Adrenal gland (tissue), 12 donors: ENCODE results near the gene TSPAN9. TPM values are rescaled to one million over a fixed set of nuclear protein-coding genes. Genes with fewer than 3 reads are reported as not detected.
A peak's percentile ranks its signal among the peaks of the same experiment; 100 is the strongest.

Source experiments
- DNase-seq, 7 donors: peaks; one replicate each; pipeline ENCODE4 v3.0.0-alpha.2; 2019 to 2020
- H3K27ac ChIP-seq, 5 donors: fragments of 200-600 bp; sonication (generic) in 4 of 5; 1 replicate in 3 of 5; 2 replicates in 2 of 5; pipeline versions ENCODE4 v1.5.1 to v1.8.0; 2016 to 2020; ENCODE audit warnings: mild to moderate bottlenecking in 1 of 5
- H3K27me3 ChIP-seq: fragments of 200-600 bp; 2 replicates; pipeline ENCODE4 v1.8.0; 2021
- H3K36me3 ChIP-seq, 2 donors: fragments of 200-600 bp; replicated peaks in 1 of 2; 1 replicate in 1 of 2; 2 replicates in 1 of 2; pipeline versions ENCODE4 v1.5.1 to v1.8.0; 2018 to 2022
- H3K4me1 ChIP-seq, 2 donors: fragments of 200-600 bp; replicated peaks in 1 of 2; 1 replicate in 1 of 2; 2 replicates in 1 of 2; pipeline versions ENCODE4 v1.5.1 to v1.8.0; 2018 to 2021
- H3K4me3 ChIP-seq, 4 donors: fragments of 200-600 bp; sonication (generic) in 3 of 4; one replicate each; pipeline ENCODE4 v1.5.1; 2016 to 2018
- H3K9me3 ChIP-seq, 3 donors: fragments of 200-600 bp; sonication (generic) in 1 of 3; replicated peaks in 1 of 3; 1 replicate in 2 of 3; 2 replicates in 1 of 3; pipeline versions ENCODE4 v1.5.1 to v1.8.0; 2016 to 2021
- CTCF ChIP-seq, 6 experiments: fragments of 450-650 bp in 4 of 6; fragments of 200-600 bp in 2 of 6; sonication (generic) in 1 of 6; IDR thresholded peaks; 1 replicate in 5 of 6; 2 replicates in 1 of 6; pipeline versions ENCODE4 v1.5.1 to v1.8.0; 2016 to 2021; ENCODE audit warnings: antibody characterized with exemption in 6 of 6, mild to moderate bottlenecking in 2 of 6, moderate library complexity in 1 of 6
- POLR2A ChIP-seq, 2 donors: fragments of 450-650 bp; IDR thresholded peaks; one replicate each; pipeline ENCODE4 v1.6.1; 2017; ENCODE audit warnings: antibody characterized with exemption in 2 of 2, mild to moderate bottlenecking in 2 of 2, moderate library complexity in 1 of 2
- WGBS, 4 donors: extraction: QIAGEN DNeasy Blood & Tissue Kit in 2 of 4; methylation state at CpG; one replicate each; pipeline versions ENCODE4 v1.1.5 to v1.1.7; 2013 to 2017; 5-methylcytosine and 5-hydroxymethylcytosine counted together
- intact Hi-C, 2 donors: fragments of 100-400 bp; cut with DNase I; formaldehyde crosslinking; loops; one replicate each; pipeline versions ENCODE4 v1.14.1 to v1.15.0; 2022 to 2023
- polyA plus RNA-seq, 3 donors: library from polyadenylated mRNA; stranded (reverse); fragments of 200-250 nt in 2 of 3; fragments of 350-450 nt in 1 of 3; fragmentation: Illumina TruSeq in 1 of 3; extraction: RNeasy Lipid Tissue Mini Kit (QIAGEN cat#74804) in 1 of 3; gene quantifications; one replicate each; pipeline ENCODE4 v1.2.3, GENCODE V29; 2013 to 2014
- total RNA-seq, 9 donors: library from RNA; depleted of rRNA in 4 of 9; stranded (reverse); fragments of >200 nt in 4 of 9; fragments of 120-200 nt in 1 of 9; fragmentation: NEBNext Ultra II Directional in 1 of 9; extraction: Animal tissue kit (Norgen Biotek cat#: 25700) in 1 of 9; gene quantifications; one replicate each; pipeline versions ENCODE4 v1.1.0 to v1.2.4, GENCODE V29; 2013 to 2023
- donor health status: healthy with polysubstance abuse.
- donor health status: Bipolar disorder and iron deficiency.
- donor health status: DM: yes; HTN: yes; CAD: no.
- donor health status: DM: no; HTN: no; CAD: no.
- donor health status: DM: no; HTN: no; CAD: no.
- donor health status: DM: yes; HTN: yes; CAD: no.

The TSPAN9 gene
- total and polyA plus RNA-seq, 12 donors: 12.4 to 31.4 (median 22.4) TPM

GRCh38 chr12:3313675-3314663 lies 236.8 kb downstream of the TSPAN9 start:
- WGBS, 4 donors: 46 to 65% (median 52%) methylated on average over 9 to 13 of the region's 13 CpGs
- TF ChIP-seq POLR2A (IDR thresholded peaks at IDR 0.05): no peak
- peak in 4 of 6 experiments; percentile 12 to 29 (median 27) for TF ChIP-seq CTCF (IDR thresholded peaks at IDR 0.05)
- Histone ChIP-seq H3K4me1 (no peaks in the 10 kb centered on the region), H3K4me3 (no peak overlapping the region), H3K27me3 (no peaks in the 10 kb centered on the region), H3K9me3 (no peaks in the 10 kb centered on the region), H3K27ac (no peak overlapping the region), H3K36me3 (no peaks in the 10 kb centered on the region)
- peak in 2 of 7 donors; percentile 16 to 28 for DNase-seq
- intact Hi-C loops: no loop called here

GRCh38 chr12:3315201-3315661 lies 238.1 kb downstream of the TSPAN9 start:
- Histone ChIP-seq H3K4me1 (no peaks in the 10 kb centered on the region), H3K27me3 (no peaks in the 10 kb centered on the region), H3K27ac (no peak overlapping the region), H3K36me3 (no peaks in the 10 kb centered on the region), H3K4me3 (no peak overlapping the region), H3K9me3 (no peaks in the 10 kb centered on the region)
- 25 to 47% (median 31%) methylated on average over 11 of the region's 11 CpGs for WGBS, 4 donors
- DNase-seq: peak in 2 of 7 donors; percentile 42 to 63
- no peak for TF ChIP-seq POLR2A (IDR thresholded peaks at IDR 0.05)
- TF ChIP-seq CTCF (IDR thresholded peaks at IDR 0.05): no peak
- intact Hi-C loops: no loop called here

- TF ChIP-seq POLR2A (IDR thresholded peaks at IDR 0.05) (no peak), CTCF (IDR thresholded peaks at IDR 0.05) (no peak)
- intact Hi-C loops: no loop called here
- 83 to 91% (median 84%) methylated on average over 9 to 12 of the region's 12 CpGs for WGBS, 4 donors
- no peak for DNase-seq
- H3K27me3 ChIP-seq: no peaks in the 10 kb centered on the region
- no peaks in the 10 kb centered on the region for H3K9me3 ChIP-seq
- no peak overlapping the region for H3K4me3 ChIP-seq
- no peak overlapping the region for H3K27ac ChIP-seq
- H3K36me3 ChIP-seq: no peaks in the 10 kb centered on the region
- no peaks in the 10 kb centered on the region for H3K4me1 ChIP-seq
These were observed 239.7 kb downstream of the TSPAN9 start for GRCh38 chr12:3316776-3317480.

- TF ChIP-seq POLR2A (IDR thresholded peaks at IDR 0.05) (no peak), CTCF (IDR thresholded peaks at IDR 0.05) (no peak)
- Histone ChIP-seq H3K4me1 (no peaks in the 10 kb centered on the region), H3K36me3 (no peaks in the 10 kb centered on the region), H3K9me3 (no peaks in the 10 kb centered on the region), H3K4me3 (no peak overlapping the region), H3K27ac (no peak overlapping the region), H3K27me3 (no peaks in the 10 kb centered on the region)
- intact Hi-C loops: no loop called here
- DNase-seq: no peak
- WGBS, 4 donors: 72 to 81% (median 76%) methylated on average over 4 of the region's 4 CpGs
These were observed 240.3 kb downstream of the TSPAN9 start for GRCh38 chr12:3317481-3317815.
